B cell (primary cell): ENCODE measurements around the gene PLCD4.

Experiments
- CTCF ChIP-seq: fragments of 200-600 bp; IDR thresholded peaks from one replicate; pipeline ENCODE4 v1.8.0; 2022; ENCODE audit warnings: antibody characterized with exemption, mild to moderate bottlenecking
- EZH2 ChIP-seq: IDR thresholded peaks from 2 replicates; pipeline ENCODE4 v1.6.1; 2012; ENCODE audit warnings: borderline replicate concordance, low read depth, mild to moderate bottlenecking, moderate library complexity, low read length; ENCODE audit not compliant: insufficient read depth, poor library complexity, severe bottlenecking

GRCh38 chr2:218578272-218578877 lies 29.3 kb upstream of the PLCD4 start:
- TF ChIP-seq CTCF, result no peak
- TF ChIP-seq EZH2, result no peak
